IMR-90 (cell line): ENCODE measurements around the gene SLC6A2. TPM values are rescaled to one million over a fixed set of nuclear protein-coding genes. Genes with fewer than 3 reads are reported as not detected.

Experiments
- ATAC-seq: fragments of 200-7000 bp; cut with Tn5 transposase; 2 replicates; pipeline ENCODE4 v1.9.1; 2020; ENCODE audit warnings: low read depth, mild to moderate bottlenecking, moderate library complexity
- BruUV-seq: library from RNA; stranded (reverse); fragments of 400-500 nt; replicated peaks from 2 replicates; lab custom pipeline; 2021; lab: Mats Ljungman, UMichigan
- CTCF ChIA-PET: fragments of 300-600 bp; formaldehyde crosslinking; extraction: SDS; loops from one replicate; lab custom pipeline; 2021; ENCODE audit warnings: antibody characterized with exemption; lab: Yijun Ruan, JAX
- POLR2A ChIA-PET: fragments of 300-600 bp; sonication (Branson Sonifier 250); formaldehyde crosslinking; loops from one replicate; lab custom pipeline; 2022; ENCODE audit warnings: antibody characterized with exemption; ENCODE audit not compliant: unreplicated experiment; lab: Charles Lee
- DNase-seq: peaks from one replicate; pipeline ENCODE4 v3.0.0; 2013
- H2AFZ ChIP-seq: replicated peaks from 2 replicates; pipeline ENCODE3; 2013; ENCODE audit warnings: low read length, mild to moderate bottlenecking; ENCODE audit not compliant: poor library complexity
- H2AK5ac ChIP-seq: 2 replicates; pipeline ENCODE4 v1.6.1; 2013; ENCODE audit warnings: low read depth, low read length, inconsistent platforms
- H2AK9ac ChIP-seq: replicated peaks from 2 replicates; pipeline ENCODE3; 2013; ENCODE audit warnings: mild to moderate bottlenecking, low read depth, low read length, moderate library complexity; ENCODE audit not compliant: poor library complexity
- H2BK120ac ChIP-seq: 2 replicates; pipeline ENCODE4 v1.6.1; 2013; ENCODE audit warnings: low read depth, low read length, inconsistent platforms
- H2BK15ac ChIP-seq: 3 replicates; pipeline ENCODE4 v1.6.1; 2013; ENCODE audit warnings: low read depth, low read length, inconsistent platforms
- H2BK20ac ChIP-seq: 2 replicates; pipeline ENCODE4 v1.6.1; 2013; ENCODE audit warnings: low read depth, mild to moderate bottlenecking, inconsistent platforms, low read length, moderate library complexity
- H2BK5ac ChIP-seq: 2 replicates; pipeline ENCODE4 v1.6.1; 2013; ENCODE audit warnings: mild to moderate bottlenecking, low read depth, low read length, inconsistent platforms; ENCODE audit not compliant: poor library complexity, severe bottlenecking
- H3K14ac ChIP-seq: replicated peaks from 2 replicates; pipeline ENCODE4 v1.6.1; 2013; ENCODE audit warnings: low read depth, low read length, inconsistent platforms
- H3K18ac ChIP-seq: 2 replicates; pipeline ENCODE4 v1.6.1; 2013; ENCODE audit warnings: low read depth, low read length, control low read depth
- H3K23ac ChIP-seq: 2 replicates; pipeline ENCODE4 v1.6.1; 2013; ENCODE audit warnings: low read depth, low read length, inconsistent platforms
- H3K27ac ChIP-seq: 2 replicates; pipeline ENCODE4 v1.5.1; 2013; ENCODE audit warnings: mild to moderate bottlenecking, control low read depth, low read length; ENCODE audit not compliant: insufficient read depth
- H3K27me3 ChIP-seq: 2 replicates; pipeline ENCODE4 v1.6.1; 2013; ENCODE audit warnings: low read length; ENCODE audit not compliant: control insufficient read depth, insufficient read depth
- H3K36me3 ChIP-seq: 2 replicates; pipeline ENCODE4 v1.6.1; 2013; ENCODE audit warnings: low read length, mixed read lengths; ENCODE audit not compliant: control insufficient read depth, insufficient read depth
- H3K4ac ChIP-seq: 2 replicates; pipeline ENCODE4 v1.6.1; 2013; ENCODE audit warnings: low read depth, low read length, inconsistent platforms
- H3K4me1 ChIP-seq: 2 replicates; pipeline ENCODE4 v1.6.1; 2013; ENCODE audit warnings: low read length, mixed read lengths; ENCODE audit not compliant: control insufficient read depth, insufficient read depth
- H3K4me2 ChIP-seq: 2 replicates; pipeline ENCODE4 v1.6.1; 2013; ENCODE audit warnings: low read depth, mild to moderate bottlenecking, control low read depth, low read length, moderate library complexity
- H3K4me3 ChIP-seq: 2 replicates; pipeline ENCODE4 v1.5.1; 2013; ENCODE audit warnings: low read depth, mild to moderate bottlenecking, control low read depth, low read length, moderate library complexity; ENCODE audit not compliant: insufficient read depth
- H3K56ac ChIP-seq: 2 replicates; pipeline ENCODE4 v1.6.1; 2013; ENCODE audit warnings: low read length, inconsistent platforms; ENCODE audit not compliant: insufficient read depth; ENCODE audit errors: extremely low read depth
- H3K79me1 ChIP-seq, 2 experiments: 2 replicates each; pipeline ENCODE4 v1.6.1; 2013; ENCODE audit warnings: low read length in 2 of 2, inconsistent platforms in 1 of 2, low read depth in 1 of 2
- H3K9ac ChIP-seq: 2 replicates; pipeline ENCODE4 v1.6.1; 2013; ENCODE audit warnings: low read depth, low read length, control low read depth
- H3K9me1 ChIP-seq: 2 replicates; pipeline ENCODE4 v1.6.1; 2013; ENCODE audit warnings: low read length, inconsistent platforms; ENCODE audit not compliant: insufficient read depth
- H3K9me3 ChIP-seq: 2 replicates; pipeline ENCODE4 v1.6.1; 2013; ENCODE audit warnings: low read length; ENCODE audit not compliant: control insufficient read depth, insufficient read depth
- H4K20me1 ChIP-seq: 2 replicates; pipeline ENCODE4 v1.6.1; 2013; ENCODE audit warnings: low read length, inconsistent platforms; ENCODE audit not compliant: insufficient read depth
- H4K5ac ChIP-seq: 2 replicates; pipeline ENCODE4 v1.6.1; 2013; ENCODE audit warnings: mild to moderate bottlenecking, low read depth, low read length, control low read depth
- H4K8ac ChIP-seq, 2 experiments: 2 replicates each; pipeline ENCODE4 v1.6.1; 2013; ENCODE audit warnings: low read depth in 2 of 2, low read length in 2 of 2, control low read depth in 1 of 2, inconsistent platforms in 1 of 2
- H4K91ac ChIP-seq: 2 replicates; pipeline ENCODE4 v1.6.1; 2013; ENCODE audit warnings: low read depth, low read length, inconsistent platforms; ENCODE audit not compliant: insufficient read depth
- BHLHE40 ChIP-seq: fragments of 150-350 bp; IDR thresholded peaks from 2 replicates; pipeline ENCODE4 v1.6.1; 2016; ENCODE audit warnings: mild to moderate bottlenecking, low read depth, low read length
- CEBPB ChIP-seq: IDR thresholded peaks from 2 replicates; pipeline ENCODE4 v1.6.1; 2012; ENCODE audit warnings: low read depth, low read length, improper control_type of control experiment
- FOS ChIP-seq: fragments of 150-350 bp; IDR thresholded peaks from 2 replicates; pipeline ENCODE4 v1.6.1; 2016; ENCODE audit warnings: low read depth, low read length
- MAFK ChIP-seq: IDR thresholded peaks from 2 replicates; pipeline ENCODE4 v1.6.1; 2012; ENCODE audit warnings: low read depth, low read length, improper control_type of control experiment
- MAZ ChIP-seq: IDR thresholded peaks from 2 replicates; pipeline ENCODE4 v1.6.1; 2012; ENCODE audit warnings: low read depth, mild to moderate bottlenecking, low read length, improper control_type of control experiment, moderate library complexity, borderline replicate concordance
- NFE2L2 ChIP-seq: fragments of 150-350 bp; IDR thresholded peaks from 2 replicates; pipeline ENCODE4 v1.6.1; 2016; ENCODE audit warnings: low read depth, mild to moderate bottlenecking, low read length
- POLR2A ChIP-seq: IDR thresholded peaks from 2 replicates; pipeline ENCODE4 v1.6.1; 2012; ENCODE audit warnings: mild to moderate bottlenecking, low read depth, low read length
- RAD21 ChIP-seq: IDR thresholded peaks from 2 replicates; pipeline ENCODE4 v1.6.1; 2012; ENCODE audit warnings: low read length, improper control_type of control experiment
- RCOR1 ChIP-seq: IDR thresholded peaks from 2 replicates; pipeline ENCODE4 v1.6.1; 2012; ENCODE audit warnings: mild to moderate bottlenecking, low read length, improper control_type of control experiment; ENCODE audit not compliant: insufficient replicate concordance
- RFX5 ChIP-seq: IDR thresholded peaks from 2 replicates; pipeline ENCODE4 v1.8.0; 2012; ENCODE audit warnings: low read depth, mild to moderate bottlenecking, low read length, moderate library complexity
- SMC3 ChIP-seq: fragments of 150-350 bp; IDR thresholded peaks from 2 replicates; pipeline ENCODE4 v1.6.1; 2016; ENCODE audit warnings: low read depth, mild to moderate bottlenecking, antibody characterized with exemption, low read length, moderate library complexity
- WGBS, 2 experiments: methylation state at CpG; one replicate each; pipeline versions ENCODE4 v1.1.5 to v1.1.7; 2013; ENCODE audit warnings: missing lambda C conversion rate in 2 of 2; ENCODE audit not compliant: insufficient read length in 1 of 2; ENCODE audit errors: extremely low coverage in 2 of 2; 5-methylcytosine and 5-hydroxymethylcytosine counted together
- dilution Hi-C: fragments of 300-500 bp; cut with HindIII; formaldehyde crosslinking; loops from one replicate; pipeline ENCODE4 v1.14.3; 2018; ENCODE audit warnings: low sequenced_read_pairs; ENCODE audit not compliant: unreplicated experiment
- in situ Hi-C: fragments of 300-500 bp; cut with MboI; formaldehyde crosslinking; loops from 3 replicates; pipeline ENCODE4 v1.14.3; 2019; ENCODE audit warnings: low sequenced_read_pairs, inconsistent platforms, mixed read lengths
- intact Hi-C: fragments of 100-400 bp; cut with micrococcal nuclease; formaldehyde crosslinking; loops from 2 replicates; pipeline ENCODE4 v1.10.0; 2022
- polyA plus RNA-seq, 3 experiments: library from polyadenylated mRNA; depleted of rRNA; stranded (reverse); fragments of >200 nt; gene quantifications; 2 replicates each; pipeline ENCODE4 v1.2.3, GENCODE V29; 2012; ENCODE audit warnings: low replicate concordance in 1 of 3
- total RNA-seq: library from RNA; depleted of rRNA; stranded (reverse); fragments of >200 nt; gene quantifications from 2 replicates; pipeline ENCODE4 v1.2.3, GENCODE V29; 2012
- TF ChIP-seq, protein P1 (sequence below): conservative IDR thresholded peaks from 2 replicates; pipeline ENCODE4 v1.5.1; 2012; ENCODE audit warnings: mild to moderate bottlenecking, low read depth, low read length, improper control_type of control experiment
- TF ChIP-seq, protein P2 (sequence below): fragments of 150-350 bp; IDR thresholded peaks from 2 replicates; pipeline ENCODE4 v1.6.1; 2017; ENCODE audit warnings: mild to moderate bottlenecking, antibody characterized with exemption, low read length, low read depth

Gene SLC6A2
- total and polyA plus RNA-seq, 2 of the 4 experiments (the other 2 are of a cell fraction) = not detected

DNA sequence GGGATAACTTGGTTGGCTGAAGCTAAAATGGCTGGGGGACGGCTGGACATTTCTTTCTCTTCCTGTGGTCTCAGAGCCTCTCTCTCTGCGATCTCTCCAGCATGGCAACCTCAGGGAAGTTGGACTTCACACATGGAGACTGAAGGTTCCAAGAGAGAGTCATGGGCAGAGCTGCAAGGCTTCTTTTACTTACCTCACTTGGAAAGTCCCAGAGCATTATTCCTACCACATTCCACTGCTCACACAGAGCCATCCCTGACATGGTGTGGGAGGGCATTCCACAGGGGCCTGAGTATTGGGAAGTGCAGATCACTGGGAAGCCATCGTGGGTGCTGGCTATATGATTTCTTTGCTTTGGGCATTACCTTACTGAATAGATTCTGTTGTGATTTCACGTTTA, 9.8 kb upstream of the SLC6A2 start:
- POLR2A ChIA-PET = no interaction called here
- TF ChIP-seq MAFK (no peak), FOS (no peak), MAZ (no peak), BHLHE40 (no peak), CEBPB (no peak), SMC3 (no peak), RCOR1 (no peak), POLR2A (no peak), RAD21 (no peak), NFE2L2 (no peak), RFX5 (no peak)
- TF ChIP-seq, protein P1, sequence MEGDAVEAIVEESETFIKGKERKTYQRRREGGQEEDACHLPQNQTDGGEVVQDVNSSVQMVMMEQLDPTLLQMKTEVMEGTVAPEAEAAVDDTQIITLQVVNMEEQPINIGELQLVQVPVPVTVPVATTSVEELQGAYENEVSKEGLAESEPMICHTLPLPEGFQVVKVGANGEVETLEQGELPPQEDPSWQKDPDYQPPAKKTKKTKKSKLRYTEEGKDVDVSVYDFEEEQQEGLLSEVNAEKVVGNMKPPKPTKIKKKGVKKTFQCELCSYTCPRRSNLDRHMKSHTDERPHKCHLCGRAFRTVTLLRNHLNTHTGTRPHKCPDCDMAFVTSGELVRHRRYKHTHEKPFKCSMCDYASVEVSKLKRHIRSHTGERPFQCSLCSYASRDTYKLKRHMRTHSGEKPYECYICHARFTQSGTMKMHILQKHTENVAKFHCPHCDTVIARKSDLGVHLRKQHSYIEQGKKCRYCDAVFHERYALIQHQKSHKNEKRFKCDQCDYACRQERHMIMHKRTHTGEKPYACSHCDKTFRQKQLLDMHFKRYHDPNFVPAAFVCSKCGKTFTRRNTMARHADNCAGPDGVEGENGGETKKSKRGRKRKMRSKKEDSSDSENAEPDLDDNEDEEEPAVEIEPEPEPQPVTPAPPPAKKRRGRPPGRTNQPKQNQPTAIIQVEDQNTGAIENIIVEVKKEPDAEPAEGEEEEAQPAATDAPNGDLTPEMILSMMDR = no peak
- TF ChIP-seq, protein P2, sequence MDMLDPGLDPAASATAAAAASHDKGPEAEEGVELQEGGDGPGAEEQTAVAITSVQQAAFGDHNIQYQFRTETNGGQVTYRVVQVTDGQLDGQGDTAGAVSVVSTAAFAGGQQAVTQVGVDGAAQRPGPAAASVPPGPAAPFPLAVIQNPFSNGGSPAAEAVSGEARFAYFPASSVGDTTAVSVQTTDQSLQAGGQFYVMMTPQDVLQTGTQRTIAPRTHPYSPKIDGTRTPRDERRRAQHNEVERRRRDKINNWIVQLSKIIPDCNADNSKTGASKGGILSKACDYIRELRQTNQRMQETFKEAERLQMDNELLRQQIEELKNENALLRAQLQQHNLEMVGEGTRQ = no peak
- Histone ChIP-seq H3K79me1 (no peaks in the 10 kb centered on the region), H2AK9ac (no peak overlapping the region), H3K4ac (no peak overlapping the region), H3K18ac (no peak overlapping the region), H2AK5ac (no peak overlapping the region), H2BK15ac (no peak overlapping the region), H4K8ac (no peak overlapping the region), H3K9me1 (peaks cover 3% of the 10 kb centered on the region; the same call in 1 of the 2 replicates), H4K20me1 (peaks cover 4% of the 10 kb centered on the region; the same call in 1 of the 2 replicates), H3K14ac (no peak overlapping the region), H3K9ac (no peak overlapping the region), H3K23ac (no peak overlapping the region), H3K4me1 (peaks cover 4% of the 10 kb centered on the region), H3K27me3 (peaks cover 58% of the 10 kb centered on the region), H3K4me2 (no peak overlapping the region), H3K4me3 (no peak overlapping the region), H3K56ac (no peak overlapping the region), H2BK20ac (no peak overlapping the region), H2BK5ac (no peak overlapping the region), H4K5ac (no peak overlapping the region), H4K91ac (no peak overlapping the region), H3K36me3 (no peaks in the 10 kb centered on the region), H3K9me3 (no peaks in the 10 kb centered on the region), H2BK120ac (no peak overlapping the region), H2AFZ (no peak overlapping the region), H3K27ac (no peak overlapping the region)
- intact Hi-C loops = no loop called here
- dilution Hi-C loops = no loop called here
- in situ Hi-C loops = loop anchor here (10.0 kb wide), 1 partner anchor 181 kb away; no protein-coding TSS in a partner anchor
- DNase-seq (no peak), ATAC-seq (no peak)
- no TSS peak for BruUV-seq
- no CpG with 5 or more reads among the region's 4 CpGs for WGBS, 2 experiments
- CTCF ChIA-PET = interaction anchor here (0.5 kb wide), 1 partner anchor 106 kb away, joined by 3 read pairs; no protein-coding TSS in a partner anchor
